HG02885 (cell line): Measurements from ENCODE around the gene TTC28.

Source experiments
- ATAC-seq: cut with Tn5 transposase; IDR thresholded peaks from one replicate; pipeline ENCODE4 v1.9.1; 2021; ENCODE audit warnings: mild to moderate bottlenecking; ENCODE audit not compliant: unreplicated experiment, poor library complexity

The TTC28 gene

DNA sequence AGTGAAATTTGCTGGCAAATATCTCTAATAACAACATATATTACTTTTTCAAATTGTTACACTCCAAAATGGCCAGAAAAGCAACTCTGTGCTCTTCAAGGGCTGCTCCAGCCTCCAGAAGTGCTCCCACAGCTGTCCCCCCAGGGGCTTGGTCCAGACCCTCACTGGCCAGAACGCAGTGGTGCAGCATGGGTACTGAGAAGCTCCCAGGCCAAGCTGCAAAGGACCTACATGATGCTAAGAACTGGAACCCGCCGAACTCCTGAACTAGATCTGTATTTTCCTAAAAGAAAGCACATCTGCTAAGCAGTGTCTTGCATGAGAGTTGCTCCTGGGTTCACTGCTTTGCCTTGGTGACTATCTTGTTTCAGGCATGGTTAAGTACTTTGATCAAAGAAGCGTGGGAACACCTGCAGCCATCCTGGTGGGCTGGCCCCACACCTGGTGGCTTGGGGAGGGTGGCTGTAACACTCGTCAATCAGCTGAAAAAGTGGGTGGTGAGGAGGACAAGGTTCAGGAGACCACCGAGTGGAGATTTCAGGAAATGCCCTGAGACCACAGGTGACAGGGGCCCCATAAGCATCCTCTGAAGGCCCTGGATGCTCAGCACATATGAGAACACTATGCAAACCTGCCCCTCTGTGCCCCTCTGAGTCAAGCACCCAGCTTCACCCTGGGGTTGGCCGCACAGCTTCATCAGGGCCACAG, 687.9 kb downstream of the TTC28 start:
- ATAC-seq, result no peak

DNA sequence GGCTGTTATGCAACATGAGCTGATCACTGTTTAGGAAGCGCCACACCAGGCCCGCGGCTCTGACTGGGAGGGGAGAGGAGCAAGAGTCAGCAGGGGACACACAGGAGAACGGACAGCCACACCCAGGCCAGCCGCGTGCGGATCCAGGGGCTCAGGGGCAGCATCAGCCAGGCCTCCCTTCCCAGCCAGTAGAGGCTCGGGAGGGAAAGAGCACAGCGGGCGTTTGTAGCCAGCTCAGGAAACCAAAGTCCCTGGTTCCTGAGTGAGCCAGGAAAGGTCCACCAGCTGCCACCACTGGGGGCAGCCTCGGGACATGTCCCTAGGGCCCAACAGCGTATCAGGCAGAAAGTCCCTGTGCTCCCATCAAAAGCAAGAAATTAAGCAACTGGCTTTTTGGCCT, 688.8 kb downstream of the TTC28 start:
- ATAC-seq, result no peak

DNA sequence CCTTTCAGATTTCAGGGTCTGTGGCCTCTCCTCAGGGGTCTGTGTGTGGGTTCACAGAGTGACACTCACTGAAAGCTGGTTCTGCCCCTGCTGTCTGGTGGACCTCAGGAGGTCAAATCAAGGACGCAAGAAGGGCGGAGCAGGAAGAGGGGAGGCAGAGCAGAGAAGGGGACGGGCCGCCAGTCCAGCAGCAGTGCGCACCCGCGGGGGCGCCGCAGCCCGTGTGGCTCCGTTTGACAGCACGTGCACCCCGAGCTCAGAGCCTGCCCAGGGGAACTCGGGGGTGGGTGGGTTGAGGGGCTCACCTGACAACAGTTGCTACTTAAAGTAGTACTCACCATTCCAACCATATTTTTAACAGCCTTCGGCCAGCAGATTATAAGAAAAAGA, 689.2 kb downstream of the TTC28 start:
- ATAC-seq, result no peak

DNA sequence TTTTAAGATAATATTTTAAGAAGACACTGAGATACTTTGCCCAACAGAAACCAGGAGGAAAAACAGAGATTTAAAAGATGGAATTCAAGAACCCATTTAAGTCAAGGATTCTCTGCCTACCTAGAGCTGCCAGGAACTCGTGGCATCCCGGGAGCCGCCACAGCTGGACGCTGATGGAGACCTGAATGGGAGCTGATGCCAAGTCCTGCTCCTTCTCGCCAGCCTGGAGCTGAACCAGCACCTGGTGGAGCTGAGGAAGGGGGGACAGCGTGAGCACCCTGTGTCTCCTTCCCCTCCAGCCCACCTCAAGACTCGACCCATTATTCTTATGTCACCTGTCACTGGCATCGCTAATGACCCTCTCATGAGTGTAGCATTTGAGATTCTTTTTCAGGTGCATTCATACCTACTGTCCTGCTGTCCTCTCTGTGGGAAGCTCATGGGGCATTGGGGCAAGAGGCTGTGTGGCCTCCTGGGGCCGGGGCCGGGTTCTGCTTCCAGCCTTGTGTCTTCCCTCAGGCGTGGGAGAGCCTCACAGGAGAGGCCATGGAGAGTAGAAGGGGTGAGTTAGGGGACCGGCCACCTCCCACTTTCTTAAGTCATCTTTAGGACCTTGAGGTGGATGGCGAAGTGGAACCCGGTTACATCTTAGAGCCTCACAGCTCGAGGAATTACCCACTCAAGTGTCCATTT, 689.7 kb downstream of the TTC28 start:
- no peak for ATAC-seq

DNA sequence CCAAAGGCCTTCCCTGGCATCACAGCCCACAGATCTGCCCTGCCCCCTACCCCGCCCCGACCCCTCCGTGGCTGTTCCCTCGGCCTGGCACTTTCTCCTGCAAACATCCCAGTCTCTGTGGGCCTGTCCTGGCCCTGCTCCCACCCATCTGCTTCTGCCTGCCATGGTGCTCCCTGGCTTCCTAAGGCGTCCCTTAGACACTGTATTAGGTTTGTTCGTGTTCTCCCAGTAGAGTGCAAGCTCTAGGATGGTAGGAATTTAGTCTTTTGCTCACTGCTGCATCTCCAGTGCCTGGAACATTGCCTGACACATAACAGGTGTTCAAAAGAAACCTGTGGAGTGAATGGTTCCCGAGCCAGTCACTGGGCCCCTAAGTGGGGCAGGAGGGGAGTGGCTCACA, 690.9 kb downstream of the TTC28 start:
- ATAC-seq, result no peak

DNA sequence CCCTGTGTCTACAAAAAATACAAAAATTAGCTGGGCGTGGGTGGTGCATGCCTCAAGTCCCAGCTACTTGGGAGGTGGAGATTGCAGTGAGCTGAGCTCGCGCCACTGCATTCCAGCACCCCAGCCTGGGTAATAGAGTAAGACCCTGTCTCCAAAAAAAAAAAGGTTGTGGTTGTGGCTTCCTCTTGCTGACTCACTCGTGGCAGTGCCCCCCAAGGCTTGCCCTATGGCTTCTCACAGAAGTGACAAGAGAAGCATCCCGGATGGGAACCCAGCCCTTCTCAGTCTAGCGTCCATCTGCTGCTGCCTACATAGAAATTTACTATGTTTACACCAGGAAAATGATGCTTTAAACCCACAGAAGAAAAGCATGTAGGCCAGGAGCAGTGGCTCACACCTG, 692.1 kb downstream of the TTC28 start:
- ATAC-seq, result no peak

DNA sequence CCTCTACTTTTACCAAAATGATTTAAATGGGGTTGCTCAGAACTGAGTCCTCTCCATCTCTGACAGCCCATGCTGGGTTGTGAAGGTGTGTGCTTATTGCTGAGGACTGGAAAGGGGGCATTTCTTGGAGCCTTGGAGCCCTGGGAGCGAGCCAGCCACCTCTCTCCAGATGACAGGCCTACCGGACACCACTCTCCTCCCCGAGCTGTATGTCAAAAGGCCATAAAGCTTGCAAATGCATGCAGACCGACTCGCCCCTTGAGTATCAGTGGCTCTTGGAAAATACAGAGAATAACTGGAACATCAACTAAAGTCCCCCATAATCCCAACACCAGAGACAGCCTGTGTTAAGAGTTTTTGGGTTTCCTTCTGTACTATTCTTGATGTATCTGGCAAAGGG, 692.7 kb downstream of the TTC28 start:
- ATAC-seq, result no peak

DNA sequence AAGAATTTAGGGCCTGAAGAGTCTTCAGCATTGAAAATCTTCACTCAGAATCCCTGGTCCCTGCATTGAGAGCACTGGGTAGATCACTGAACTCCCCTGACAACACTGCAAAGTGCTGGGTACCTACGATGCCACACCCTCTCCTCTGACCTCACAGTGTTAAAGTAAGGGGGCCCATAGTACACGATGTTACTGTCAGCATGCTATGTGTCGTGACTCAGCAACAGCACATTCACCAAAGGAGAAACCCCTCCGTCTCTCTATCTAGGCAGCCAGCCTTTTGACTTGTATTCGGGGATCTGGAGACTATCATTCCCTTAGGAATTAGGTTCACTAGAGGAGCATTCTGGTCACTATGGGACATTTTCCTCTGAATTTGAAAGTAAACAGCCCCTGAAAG, 693.2 kb downstream of the TTC28 start:
- no peak for ATAC-seq

DNA sequence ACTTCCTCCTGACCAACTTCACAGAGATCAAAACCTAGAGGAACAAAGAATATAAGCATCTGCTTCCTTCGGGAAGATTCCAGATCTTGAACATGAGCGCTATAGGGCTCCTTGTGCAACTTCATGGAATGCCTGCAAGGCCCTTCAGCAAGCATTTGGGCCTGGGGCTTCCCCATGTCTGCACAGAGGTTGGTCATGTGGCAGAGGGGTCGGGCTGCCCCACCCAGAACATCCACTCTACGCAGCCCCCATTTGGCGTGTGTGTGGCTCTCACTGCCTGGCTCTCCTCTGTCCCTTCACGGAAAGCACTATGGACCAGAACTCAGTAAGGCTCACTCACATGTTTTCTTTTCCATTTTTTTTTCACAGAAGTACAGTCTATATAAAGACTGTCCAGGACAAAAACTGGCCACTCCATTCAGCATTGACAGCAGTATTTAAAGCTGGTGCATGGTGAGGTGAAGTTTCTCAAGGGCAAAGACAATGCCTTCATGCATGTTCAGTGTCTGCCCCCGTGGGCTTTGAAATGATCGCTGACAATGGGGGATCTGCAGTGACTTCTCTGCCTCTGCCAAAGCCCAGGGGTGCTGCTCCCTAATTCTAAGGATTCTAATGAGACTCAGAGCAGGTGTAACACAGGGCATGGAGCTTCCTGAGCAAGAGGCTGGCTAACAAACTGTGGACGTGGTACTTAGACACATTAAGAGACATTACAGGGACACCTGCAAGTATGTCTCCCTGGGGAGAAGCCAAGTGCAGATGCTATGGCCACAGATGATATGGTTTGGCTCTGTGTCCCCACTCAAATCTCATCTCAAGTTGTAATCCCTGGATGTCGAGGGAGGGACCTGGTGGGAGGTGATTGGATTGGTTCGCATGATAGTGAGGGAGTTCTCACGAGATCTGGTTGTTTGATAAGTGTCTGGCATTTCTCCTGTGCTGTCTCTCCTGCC, 694.0 kb downstream of the TTC28 start:
- no peak for ATAC-seq

DNA sequence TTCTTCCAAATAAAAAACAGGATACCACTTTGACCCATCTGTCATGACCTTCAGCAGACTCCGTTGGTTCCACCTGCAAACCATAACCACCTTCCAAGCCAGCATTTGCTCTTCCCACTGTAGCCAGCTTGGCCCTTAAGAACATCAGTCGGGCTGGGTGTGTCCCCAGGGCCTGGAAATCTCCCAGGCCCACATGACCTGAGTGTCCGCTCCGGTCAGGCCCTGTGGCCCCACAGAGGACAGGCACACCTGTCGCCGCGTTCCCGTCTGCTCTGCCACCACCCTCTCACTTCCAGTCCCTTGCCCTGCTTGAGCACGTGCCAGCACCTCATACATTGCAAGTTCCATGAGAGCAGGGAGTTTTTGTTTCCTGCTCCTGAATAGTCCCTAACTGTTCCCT, 694.9 kb downstream of the TTC28 start:
- ATAC-seq, result no peak

DNA sequence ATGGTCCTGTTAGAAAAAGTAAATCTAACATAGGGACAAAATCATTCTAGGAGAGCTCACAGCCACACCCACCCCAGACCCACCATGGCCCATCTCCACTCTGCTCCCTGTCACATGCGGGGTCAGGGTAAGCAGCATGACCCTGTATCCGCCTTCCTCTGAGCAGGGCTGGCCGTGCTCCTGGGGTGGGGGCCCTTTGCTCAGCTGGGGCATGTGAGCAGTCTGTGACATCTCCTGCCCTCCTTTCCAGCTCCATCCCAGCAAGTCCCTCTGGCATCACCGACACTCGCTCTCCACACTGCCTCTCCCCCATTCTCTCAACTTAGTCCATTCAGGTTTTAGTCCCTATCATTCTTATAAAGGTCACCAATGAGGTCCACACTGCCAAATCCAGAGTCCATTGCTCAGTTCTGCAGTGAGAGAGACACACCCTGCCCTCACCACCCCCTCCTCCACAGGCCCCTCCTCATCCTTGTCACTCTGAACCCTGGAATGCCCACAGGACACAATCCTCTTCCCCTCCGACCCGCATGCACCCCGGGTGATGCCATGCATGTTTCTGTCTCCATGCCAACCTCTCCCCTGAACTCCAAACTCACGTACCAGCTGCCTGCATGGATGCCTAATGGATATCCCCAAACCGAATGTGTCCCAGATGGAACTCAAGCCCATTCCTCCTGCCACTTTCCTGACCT, 695.5 kb downstream of the TTC28 start:
- ATAC-seq, result no peak

DNA sequence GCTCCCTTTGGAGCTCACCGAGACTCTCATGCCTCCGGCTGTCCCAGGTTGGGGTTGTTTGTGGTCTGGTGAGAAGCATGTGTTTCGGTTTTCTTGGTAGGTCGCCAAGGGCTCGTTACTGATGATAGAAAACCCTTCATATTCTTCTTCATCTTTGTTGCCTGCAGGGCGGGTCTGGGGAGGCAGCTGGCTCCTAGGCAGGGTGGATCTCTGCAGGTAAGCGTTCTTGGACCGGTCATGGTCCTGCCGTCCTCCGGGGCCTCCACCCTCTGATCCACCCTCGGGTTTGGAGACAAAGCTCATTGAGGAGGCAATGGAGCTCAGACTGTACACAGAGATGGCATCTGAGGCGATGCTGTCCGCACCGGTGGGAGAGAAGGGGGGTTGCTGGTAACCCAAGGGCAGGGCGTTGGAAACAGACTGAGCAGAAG, 696.3 kb downstream of the TTC28 start:
- ATAC-seq, result no peak

DNA sequence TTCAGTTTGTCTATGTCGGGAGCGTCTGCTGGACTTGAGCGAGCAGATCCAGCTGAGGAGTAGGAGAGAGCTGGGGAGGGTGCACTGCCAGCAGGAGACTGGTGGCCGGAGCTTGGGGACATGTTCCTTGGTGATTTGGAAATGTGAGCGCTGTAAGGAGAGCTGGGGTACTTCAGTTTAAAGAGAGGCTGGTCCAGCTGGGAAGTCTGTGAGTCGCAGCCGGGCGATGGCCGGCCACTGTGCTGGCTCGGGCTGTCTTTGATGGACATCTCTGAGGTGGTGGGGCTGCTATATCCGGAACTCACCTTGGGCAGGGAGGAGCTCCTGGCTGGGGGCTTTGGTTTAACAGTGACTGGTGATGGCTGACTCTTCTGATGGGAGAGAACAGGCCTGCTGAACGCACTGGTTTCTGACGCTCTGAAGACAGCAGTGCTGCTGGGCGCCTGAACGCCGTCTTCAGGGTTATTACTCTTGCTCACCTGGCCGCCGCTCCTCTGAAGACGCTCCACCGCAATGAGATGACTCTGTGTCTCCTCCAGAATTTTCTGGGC, 696.9 kb downstream of the TTC28 start:
- ATAC-seq, result no peak

DNA sequence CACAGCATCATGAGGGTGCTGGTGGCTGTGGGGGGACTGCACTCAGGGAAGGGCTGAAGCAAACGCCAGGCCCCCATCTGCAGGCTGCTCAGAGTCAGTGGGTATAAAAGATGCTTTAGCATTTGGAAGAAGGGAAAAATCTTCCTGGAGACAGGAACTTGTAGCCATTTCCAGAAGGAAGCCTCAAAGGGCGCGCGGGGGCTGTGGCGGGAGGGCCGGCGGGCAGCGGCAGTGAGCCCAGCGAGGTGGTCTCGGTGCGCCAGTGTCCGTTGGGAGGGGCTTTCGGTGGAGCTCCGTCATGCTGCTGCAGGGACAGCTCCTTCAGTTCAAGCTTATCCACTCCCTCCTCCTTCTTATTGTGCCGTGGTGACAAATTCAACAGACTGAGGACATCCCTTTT, 697.5 kb downstream of the TTC28 start:
- ATAC-seq, result no peak

DNA sequence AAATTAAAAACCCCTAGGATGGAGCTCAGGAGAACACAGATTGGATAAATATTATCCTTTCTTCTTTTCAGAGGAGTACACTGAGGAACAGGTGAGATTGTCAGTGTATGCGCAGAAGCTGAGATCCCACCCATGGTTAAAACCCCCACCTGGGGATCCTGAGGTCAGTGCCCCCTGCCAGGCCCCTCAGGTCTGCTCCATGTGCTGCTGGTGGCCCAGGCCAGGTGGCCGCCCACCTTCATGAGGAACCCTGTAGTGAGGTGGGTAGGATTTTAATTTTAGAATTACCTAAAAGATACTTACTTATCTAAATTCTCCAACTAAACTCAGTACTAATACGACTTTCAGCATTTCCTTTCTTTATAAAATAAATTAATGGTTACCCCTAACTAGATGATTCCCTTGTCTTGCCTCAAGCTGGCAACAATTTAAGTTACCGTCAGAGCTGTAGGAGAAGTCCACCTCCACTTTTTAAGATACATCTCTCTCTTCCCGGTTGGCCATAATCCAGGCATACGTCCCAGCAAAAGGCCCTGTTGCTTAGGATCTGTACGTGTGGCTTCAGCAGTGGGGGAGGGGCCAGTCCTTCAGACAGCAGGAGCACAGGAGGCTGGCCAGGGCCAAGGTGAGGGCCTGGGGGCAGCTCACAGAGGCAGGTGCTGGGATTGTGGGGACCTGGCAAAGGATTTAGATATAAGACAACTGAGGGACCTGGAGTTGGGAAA, 699.1 kb downstream of the TTC28 start:
- no peak for ATAC-seq

DNA sequence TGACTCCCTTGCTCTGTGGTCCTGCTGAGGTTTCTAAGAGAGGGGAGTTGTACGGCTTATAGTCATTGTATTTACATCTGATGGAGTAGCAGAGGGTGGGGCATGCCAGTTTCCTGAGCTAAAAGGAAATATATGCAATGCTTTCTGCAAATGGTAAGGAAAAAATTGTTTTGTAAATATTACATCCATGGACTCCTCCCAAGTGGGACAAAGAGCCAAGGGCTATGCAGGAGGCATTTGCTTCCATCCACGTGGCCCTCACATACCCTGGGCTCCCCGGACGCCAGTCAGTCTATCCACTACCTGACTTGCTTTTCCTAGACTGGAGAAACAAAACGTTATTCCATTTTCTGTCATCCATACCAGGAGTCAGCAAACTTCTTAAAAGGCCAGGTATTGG, 700.8 kb downstream of the TTC28 start:
- no peak for ATAC-seq

DNA sequence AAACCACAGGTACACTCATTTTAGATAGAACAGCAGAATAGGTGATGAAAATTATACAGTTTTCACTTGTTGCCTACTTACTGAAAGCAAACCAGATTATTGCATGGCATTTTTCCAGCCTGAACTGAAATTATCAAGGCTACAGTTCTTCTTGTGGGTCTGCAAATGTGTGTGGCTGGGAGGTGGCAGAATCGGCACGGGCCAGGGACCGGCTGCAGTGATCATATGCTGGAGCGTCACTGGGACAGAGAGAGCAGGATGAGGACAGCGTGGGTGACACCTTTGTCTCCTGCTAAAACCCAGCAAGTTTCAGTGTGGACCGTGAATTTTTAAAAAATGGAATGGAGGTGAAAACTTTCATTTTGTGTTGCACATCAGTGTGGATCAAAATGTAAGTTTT, 701.3 kb downstream of the TTC28 start:
- ATAC-seq, result no peak

DNA sequence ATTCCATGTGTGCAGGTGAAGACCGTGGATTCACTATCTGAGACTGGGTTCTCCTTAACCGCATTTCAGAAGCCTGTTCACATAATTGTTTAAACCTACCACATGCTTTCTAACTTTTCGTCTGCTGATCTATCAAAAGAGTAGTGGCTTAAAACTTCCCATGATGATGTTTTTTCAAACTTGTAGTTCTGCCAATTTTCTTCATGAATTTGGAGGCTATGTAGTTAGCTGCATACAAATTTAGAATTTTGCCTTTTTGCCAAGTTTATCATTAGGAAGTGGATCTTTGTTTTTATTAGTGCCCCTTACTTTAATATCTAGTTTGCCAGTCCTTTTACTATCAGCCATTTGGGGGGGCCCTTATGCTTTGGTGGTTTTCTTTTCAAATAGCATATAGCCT, 703.1 kb downstream of the TTC28 start:
- ATAC-seq, result no peak

DNA sequence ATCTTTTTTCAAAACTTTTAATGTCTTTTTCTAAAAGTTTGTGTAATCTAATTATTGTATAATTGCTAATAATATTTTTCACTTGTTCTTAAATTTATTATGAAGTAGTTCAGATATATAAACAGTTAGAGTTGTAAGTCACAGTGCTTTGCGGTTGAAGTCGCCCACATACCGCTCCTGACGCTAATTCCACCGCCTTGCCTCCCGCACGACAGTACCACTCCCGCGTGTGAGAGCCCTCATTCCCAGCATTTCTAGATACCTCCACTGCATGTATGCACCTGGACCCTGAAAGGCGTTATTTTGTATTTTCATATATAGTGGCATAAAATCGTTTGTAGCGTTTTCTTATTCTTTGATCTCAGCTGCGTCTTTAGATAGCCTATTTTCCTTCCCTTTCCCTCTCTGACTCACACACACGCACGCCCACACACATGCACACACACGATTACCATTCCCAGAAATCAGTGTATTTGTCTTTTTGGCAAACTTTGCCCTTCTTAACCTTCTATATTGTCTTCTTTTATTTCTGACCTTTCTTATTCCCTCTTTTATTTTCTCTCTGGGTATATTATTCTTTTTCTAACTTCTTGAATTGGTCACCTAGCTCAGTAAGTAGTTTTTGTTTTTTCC, 704.1 kb downstream of the TTC28 start:
- ATAC-seq, result no peak
